ENCODE measurements around the gene TSPAN18. TPM values are rescaled to one million over a fixed set of nuclear protein-coding genes. Genes with fewer than 3 reads are reported as not detected.

The TSPAN18 gene
- total RNA-seq, 1 donor from 2014 or later = 12.8 TPM

DNA sequence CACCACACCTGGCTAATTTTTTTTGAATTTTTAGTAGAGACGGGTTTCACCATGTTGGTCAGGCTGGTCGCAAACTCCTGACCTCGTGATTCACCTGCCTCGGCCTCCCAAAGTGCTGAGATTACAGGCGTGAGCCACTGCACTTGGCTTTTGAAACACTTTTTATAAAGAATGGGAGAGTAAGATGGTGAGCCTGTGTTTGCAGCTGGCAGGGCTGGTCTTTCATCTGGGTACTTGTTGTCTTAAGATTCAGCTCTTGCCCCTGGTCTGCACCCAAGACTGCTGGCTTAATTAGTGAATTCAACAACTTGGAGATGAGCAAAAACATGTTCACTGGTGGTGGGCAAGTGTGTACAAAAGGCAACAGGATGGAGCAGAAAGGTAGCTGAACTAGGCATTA lies 4.0 kb downstream of the TSPAN18 start:
- no peaks in the 10 kb centered on the region for H3K27me3 ChIP-seq
- no peak overlapping the region for H3K27ac ChIP-seq
- no peaks in the 10 kb centered on the region for H3K36me3 ChIP-seq
- no peak for DNase-seq (ENCODE audit: extremely low spot score in 2 of 2)
- H3K4me3 ChIP-seq = no peak overlapping the region
- TF ChIP-seq POLR2AphosphoS5 (IDR thresholded peaks at IDR 0.05; ENCODE audit: insufficient read depth in 1 of 2, low read depth in 1 of 2) (no peak), POLR2A (IDR thresholded peaks at IDR 0.05) (no peak)
- TF ChIP-seq, protein P1, sequence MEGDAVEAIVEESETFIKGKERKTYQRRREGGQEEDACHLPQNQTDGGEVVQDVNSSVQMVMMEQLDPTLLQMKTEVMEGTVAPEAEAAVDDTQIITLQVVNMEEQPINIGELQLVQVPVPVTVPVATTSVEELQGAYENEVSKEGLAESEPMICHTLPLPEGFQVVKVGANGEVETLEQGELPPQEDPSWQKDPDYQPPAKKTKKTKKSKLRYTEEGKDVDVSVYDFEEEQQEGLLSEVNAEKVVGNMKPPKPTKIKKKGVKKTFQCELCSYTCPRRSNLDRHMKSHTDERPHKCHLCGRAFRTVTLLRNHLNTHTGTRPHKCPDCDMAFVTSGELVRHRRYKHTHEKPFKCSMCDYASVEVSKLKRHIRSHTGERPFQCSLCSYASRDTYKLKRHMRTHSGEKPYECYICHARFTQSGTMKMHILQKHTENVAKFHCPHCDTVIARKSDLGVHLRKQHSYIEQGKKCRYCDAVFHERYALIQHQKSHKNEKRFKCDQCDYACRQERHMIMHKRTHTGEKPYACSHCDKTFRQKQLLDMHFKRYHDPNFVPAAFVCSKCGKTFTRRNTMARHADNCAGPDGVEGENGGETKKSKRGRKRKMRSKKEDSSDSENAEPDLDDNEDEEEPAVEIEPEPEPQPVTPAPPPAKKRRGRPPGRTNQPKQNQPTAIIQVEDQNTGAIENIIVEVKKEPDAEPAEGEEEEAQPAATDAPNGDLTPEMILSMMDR (IDR thresholded peaks at IDR 0.05) = no peak
- H3K4me1 ChIP-seq = peaks cover 36% of the 10 kb centered on the region
- no peaks in the 10 kb centered on the region for H3K9me3 ChIP-seq
- intact Hi-C loops (cut with DNase I) = no loop called here

DNA sequence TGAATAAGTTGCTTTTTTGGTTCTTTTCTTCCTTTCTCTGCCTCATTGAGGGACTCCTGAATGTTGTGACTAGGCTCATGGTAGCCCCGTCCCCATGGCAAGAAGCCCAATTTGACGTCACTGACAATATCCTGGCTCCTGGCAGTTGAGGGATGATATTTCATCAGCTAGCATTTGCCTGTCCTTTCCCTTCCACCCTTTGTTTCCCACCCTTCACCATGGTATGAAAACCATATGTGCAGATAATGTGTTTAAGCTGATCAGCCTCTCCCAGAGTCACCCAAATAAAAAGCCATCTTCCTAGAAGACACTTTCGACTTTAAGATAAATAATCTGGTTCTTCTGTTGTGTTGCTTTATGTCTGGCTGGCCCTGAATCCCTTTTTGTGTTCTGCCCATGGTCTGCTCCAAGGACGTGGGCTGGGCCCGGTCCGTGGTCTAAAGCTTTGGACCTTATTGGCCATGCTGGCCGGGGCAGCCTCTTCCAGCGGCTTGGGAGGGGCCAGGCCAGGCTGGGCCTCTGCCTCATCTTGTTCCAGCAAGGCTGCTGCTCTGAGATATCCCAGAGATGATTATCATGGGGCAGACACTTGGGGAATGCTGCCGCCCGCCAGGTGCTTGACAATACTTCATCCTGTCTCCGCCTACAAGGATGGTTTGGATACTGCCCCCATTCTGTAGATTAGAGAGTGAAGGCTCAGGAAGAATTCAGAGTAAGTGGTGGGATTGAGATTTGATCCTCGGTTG lies 5.1 kb downstream of the TSPAN18 start:
- intact Hi-C loops (cut with DNase I) = no loop called here
- TF ChIP-seq POLR2AphosphoS5 (IDR thresholded peaks at IDR 0.05; ENCODE audit: insufficient read depth in 1 of 2, low read depth in 1 of 2) = no peak
- TF ChIP-seq POLR2A (IDR thresholded peaks at IDR 0.05) = no peak
- TF ChIP-seq, protein P1 (IDR thresholded peaks at IDR 0.05) = no peak
- H3K27ac ChIP-seq = no peak overlapping the region
- H3K27me3 ChIP-seq = no peaks in the 10 kb centered on the region
- H3K9me3 ChIP-seq = no peaks in the 10 kb centered on the region
- H3K4me1 ChIP-seq = peaks cover 27% of the 10 kb centered on the region
- DNase-seq (ENCODE audit: extremely low spot score in 2 of 2) = no peak
- no peaks in the 10 kb centered on the region for H3K36me3 ChIP-seq
- no peak overlapping the region for H3K4me3 ChIP-seq

DNA sequence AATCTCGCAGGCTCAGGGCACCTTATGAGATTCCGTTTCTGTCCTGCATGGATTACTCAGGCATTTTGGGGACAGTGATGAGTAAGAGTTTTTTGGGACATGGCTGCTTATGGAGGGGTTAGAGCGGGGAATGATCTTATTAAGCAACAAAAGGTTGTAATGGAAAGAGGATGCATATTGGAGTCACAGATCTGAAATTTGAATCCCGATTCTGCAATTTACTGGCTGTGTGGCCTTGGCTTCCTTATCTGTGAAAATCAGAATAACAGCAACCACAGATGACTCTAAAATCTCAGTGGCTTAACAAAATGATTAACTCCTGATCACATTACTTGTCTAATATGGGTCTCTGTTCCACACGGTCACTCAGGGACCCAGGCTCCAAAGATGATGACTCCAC lies 5.8 kb downstream of the TSPAN18 start:
- TF ChIP-seq, protein P1 (IDR thresholded peaks at IDR 0.05) = no peak
- TF ChIP-seq POLR2A (IDR thresholded peaks at IDR 0.05) = no peak
- Histone ChIP-seq H3K36me3 (no peaks in the 10 kb centered on the region), H3K4me1 (peaks cover 23% of the 10 kb centered on the region), H3K27me3 (no peaks in the 10 kb centered on the region), H3K4me3 (no peak overlapping the region), H3K27ac (no peak overlapping the region), H3K9me3 (no peaks in the 10 kb centered on the region)
- DNase-seq (ENCODE audit: extremely low spot score in 2 of 2) = no peak
- intact Hi-C loops (cut with DNase I) = no loop called here

DNA sequence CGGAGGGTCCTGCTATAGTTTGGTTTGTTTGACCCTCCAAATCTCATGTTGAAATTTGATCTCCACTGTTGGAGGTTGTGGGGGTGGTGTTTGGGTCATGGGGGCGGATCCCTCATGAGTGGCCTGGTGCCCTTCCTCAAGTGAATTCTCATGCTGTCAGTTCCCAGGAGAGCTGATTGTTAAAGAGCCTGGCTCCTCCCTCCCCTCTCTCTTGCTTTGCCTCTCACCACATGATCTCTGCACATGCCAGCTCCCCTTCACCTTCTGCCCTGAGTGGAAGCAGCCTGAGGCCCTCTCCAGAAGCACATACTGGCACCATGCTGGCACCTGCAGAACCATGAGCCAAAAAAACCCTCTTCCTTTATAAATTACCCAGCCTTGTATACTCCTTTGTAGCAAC lies 7.1 kb downstream of the TSPAN18 start:
- TF ChIP-seq POLR2A (IDR thresholded peaks at IDR 0.05) (no peak), POLR2AphosphoS5 (IDR thresholded peaks at IDR 0.05; ENCODE audit: insufficient read depth in 1 of 2, low read depth in 1 of 2) (no peak)
- TF ChIP-seq, protein P1 (IDR thresholded peaks at IDR 0.05) = no peak
- no peaks in the 10 kb centered on the region for H3K9me3 ChIP-seq
- intact Hi-C loops (cut with DNase I) = no loop called here
- peaks cover 11% of the 10 kb centered on the region for H3K4me1 ChIP-seq
- H3K4me3 ChIP-seq = no peak overlapping the region
- H3K27ac ChIP-seq = no peak overlapping the region
- DNase-seq (ENCODE audit: extremely low spot score in 2 of 2) = no peak
- H3K36me3 ChIP-seq = no peaks in the 10 kb centered on the region
- no peaks in the 10 kb centered on the region for H3K27me3 ChIP-seq

DNA sequence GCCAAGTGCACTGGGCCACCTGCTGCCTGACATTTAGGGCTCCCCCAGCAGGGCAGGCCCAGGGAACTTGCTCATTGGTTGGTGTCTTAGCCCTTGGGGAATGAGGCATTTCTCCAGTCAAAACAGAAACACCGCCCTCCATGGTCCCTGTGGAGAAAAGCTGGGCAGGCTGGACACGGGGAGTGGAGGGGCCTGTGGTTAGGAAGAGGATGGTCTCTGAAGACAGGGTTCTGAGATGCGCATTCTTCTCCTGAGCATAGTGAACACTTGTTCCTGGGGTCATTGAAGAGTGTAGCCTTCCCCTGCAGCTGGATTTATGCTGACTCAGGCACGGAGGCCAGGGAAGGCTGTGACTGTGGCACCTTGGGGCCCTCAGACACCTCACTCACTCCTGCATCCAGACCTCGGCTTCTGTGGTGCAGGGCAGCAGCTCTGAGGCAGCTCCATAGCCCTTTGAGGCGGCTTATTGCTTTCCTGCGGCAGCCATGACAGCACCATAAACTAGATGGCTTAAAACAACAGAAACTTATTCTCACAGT lies 8.2 kb downstream of the TSPAN18 start:
- no peak for TF ChIP-seq POLR2A (IDR thresholded peaks at IDR 0.05)
- TF ChIP-seq POLR2AphosphoS5 (IDR thresholded peaks at IDR 0.05; ENCODE audit: insufficient read depth in 1 of 2, low read depth in 1 of 2) = no peak
- TF ChIP-seq, protein P1 (IDR thresholded peaks at IDR 0.05) = no peak
- H3K27ac ChIP-seq = no peak overlapping the region
- intact Hi-C loops (cut with DNase I) = no loop called here
- no peaks in the 10 kb centered on the region for H3K9me3 ChIP-seq
- peaks cover 9% of the 10 kb centered on the region for H3K4me1 ChIP-seq
- DNase-seq (ENCODE audit: extremely low spot score in 2 of 2) = no peak
- H3K27me3 ChIP-seq = no peaks in the 10 kb centered on the region
- no peak overlapping the region for H3K4me3 ChIP-seq
- H3K36me3 ChIP-seq = no peaks in the 10 kb centered on the region

Measured in vagina (tissue), 2 donors.